Measurements from ENCODE around the gene PEX7.
A peak's percentile ranks its signal among the peaks of the same experiment; 100 is the strongest.

Gene PEX7

DNA sequence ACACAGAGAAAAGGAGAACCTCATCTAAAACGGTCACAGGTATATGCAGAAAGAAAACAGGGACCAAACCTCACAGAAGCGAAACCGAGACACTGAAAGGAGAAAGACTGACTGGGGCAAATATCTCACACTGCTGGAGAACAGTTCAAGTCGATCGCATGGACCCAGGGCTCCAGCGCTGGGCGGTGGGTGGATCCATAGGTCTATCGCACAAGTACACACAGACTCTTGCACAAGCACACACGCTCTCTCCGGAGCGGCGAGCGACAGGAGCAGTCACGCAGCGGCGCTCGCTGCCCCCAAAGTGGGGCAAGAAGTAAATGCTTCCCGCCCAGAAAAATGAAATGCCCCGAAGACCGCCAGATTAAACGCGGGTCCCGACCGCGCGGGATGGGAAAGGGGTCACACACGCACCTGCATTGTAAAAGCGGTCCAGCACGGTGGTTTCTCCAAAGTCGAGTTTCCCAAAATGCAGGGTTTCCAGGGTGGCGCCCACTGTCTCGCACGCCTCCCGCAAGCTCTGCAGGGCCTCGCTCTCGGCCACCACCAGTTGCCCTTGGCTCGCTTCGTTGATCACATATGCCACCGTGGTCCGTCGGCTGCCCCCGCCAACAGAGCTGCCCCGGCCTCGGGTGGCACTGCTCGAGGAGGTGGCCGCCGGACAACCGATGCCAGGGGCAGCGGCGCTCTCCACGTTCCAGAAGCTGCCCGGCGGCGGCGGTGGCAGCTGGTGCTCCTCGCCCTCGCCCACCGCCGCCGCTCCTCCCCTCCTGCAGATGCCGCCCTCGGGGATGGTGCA is 30.9 kb upstream of the PEX7 start:
- H3K9ac ChIP-seq (ENCODE audit: low read depth, low read length): no peak overlapping the region
- H3K4me1 ChIP-seq (ENCODE audit: control insufficient read depth, insufficient read depth, low read length): peaks cover 4% of the 10 kb centered on the region; the same call in 1 of the 2 replicates
- no peaks in the 10 kb centered on the region for H3K36me3 ChIP-seq (ENCODE audit: control insufficient read depth, insufficient read depth, low read length)
- H3K27ac ChIP-seq (ENCODE audit: low read depth, low read length): no peak overlapping the region
- H3K9me3 ChIP-seq (ENCODE audit: control insufficient read depth, insufficient read depth, low read length): no peaks in the 10 kb centered on the region
- H3K27me3 ChIP-seq (ENCODE audit: control insufficient read depth, insufficient read depth, low read length): peaks cover 44% of the 10 kb centered on the region
- H3K4me3 ChIP-seq (ENCODE audit: low read depth, low read length): peak overlapping the region; percentile 89

DNA sequence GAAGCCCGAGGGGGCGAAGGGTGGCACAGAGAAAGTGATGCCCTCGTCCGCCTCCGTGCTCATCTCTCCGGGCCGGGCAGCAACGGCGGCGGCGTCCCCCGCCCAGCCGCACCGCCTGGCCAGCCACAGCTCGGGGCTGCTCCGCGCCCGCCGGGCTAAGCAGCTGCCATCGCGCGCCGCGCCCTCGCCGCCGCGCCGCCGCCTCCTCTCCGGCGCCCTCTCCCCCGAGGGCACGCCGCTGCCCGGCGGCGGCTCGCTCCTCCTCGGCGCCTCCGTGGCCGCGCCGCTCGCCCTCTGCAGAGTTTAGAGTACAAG is 30.3 kb upstream of the PEX7 start:
- H3K4me3 ChIP-seq (ENCODE audit: low read depth, low read length): peak overlapping the region; percentile 89
- no peaks in the 10 kb centered on the region for H3K36me3 ChIP-seq (ENCODE audit: control insufficient read depth, insufficient read depth, low read length)
- H3K9me3 ChIP-seq (ENCODE audit: control insufficient read depth, insufficient read depth, low read length): no peaks in the 10 kb centered on the region
- peaks cover 4% of the 10 kb centered on the region; the same call in 1 of the 2 replicates for H3K4me1 ChIP-seq (ENCODE audit: control insufficient read depth, insufficient read depth, low read length)
- no peak overlapping the region for H3K27ac ChIP-seq (ENCODE audit: low read depth, low read length)
- peak overlapping the region; percentile 29; the same call in 1 of the 2 replicates for H3K9ac ChIP-seq (ENCODE audit: low read depth, low read length)
- H3K27me3 ChIP-seq (ENCODE audit: control insufficient read depth, insufficient read depth, low read length): peaks cover 44% of the 10 kb centered on the region

DNA sequence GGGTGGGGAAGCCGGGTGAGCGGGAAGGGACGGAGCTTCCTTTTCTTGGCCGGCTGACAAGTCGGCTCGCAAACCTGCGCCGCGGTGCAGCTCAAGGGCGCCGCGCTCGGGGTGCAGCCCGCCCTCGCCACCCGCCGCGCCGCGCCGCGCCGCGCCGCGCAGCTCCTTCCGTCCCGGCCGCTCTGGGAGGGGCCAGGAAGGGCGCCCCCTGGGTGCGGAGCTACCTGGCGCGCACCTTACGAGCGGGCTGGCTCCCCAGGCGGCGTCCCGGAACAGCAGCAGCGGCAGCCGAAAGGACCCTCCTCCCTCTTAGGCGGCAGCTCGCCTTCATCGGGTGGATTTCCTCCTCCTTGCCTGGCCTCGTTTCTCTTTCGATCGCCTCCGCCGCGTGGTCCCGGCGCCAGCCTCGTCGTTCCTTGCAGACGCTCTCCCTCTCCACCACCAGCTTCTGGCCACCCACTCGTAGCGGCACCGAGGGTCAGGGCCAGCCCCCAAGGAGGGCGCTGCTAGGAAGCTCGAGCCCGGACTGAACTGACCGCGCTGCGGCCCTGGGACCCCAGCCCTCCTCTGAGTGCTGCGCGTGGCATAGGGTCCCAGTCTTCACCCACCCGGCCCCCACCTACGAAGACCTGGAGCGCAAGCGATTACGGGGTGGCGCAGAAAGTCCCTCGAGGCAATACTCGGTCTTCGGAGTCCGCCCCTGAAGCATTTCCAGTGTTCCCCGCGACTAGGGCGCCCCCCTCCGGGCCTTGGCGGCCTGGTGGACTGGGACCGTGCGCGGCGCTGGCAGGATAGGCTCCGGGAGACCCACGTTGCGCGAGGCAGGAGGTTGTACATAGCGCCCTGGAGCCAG is 29.8 kb upstream of the PEX7 start, which contains the start of gene MAP3K5:
Gene MAP3K5 (minus strand): TSS at position 68 of the 853 bp plus-strand sequence. CDS start 320 bp downstream, outside the sequence.
- Histone ChIP-seq H3K9ac (ENCODE audit: low read depth, low read length) (peak within 1 kb of the TSS; percentile 29), H3K4me3 (ENCODE audit: low read depth, low read length) (peak within 1 kb of the TSS; percentile 89), H3K4me1 (ENCODE audit: control insufficient read depth, insufficient read depth, low read length) (peaks cover 4% of the 10 kb centered on the region; the same call in 1 of the 2 replicates), H3K36me3 (ENCODE audit: control insufficient read depth, insufficient read depth, low read length) (no peaks in the 10 kb centered on the region), H3K27me3 (ENCODE audit: control insufficient read depth, insufficient read depth, low read length) (peaks cover 44% of the 10 kb centered on the region), H3K27ac (ENCODE audit: low read depth, low read length) (no peak within 1 kb of the TSS), H3K9me3 (ENCODE audit: control insufficient read depth, insufficient read depth, low read length) (no peaks in the 10 kb centered on the region)

DNA sequence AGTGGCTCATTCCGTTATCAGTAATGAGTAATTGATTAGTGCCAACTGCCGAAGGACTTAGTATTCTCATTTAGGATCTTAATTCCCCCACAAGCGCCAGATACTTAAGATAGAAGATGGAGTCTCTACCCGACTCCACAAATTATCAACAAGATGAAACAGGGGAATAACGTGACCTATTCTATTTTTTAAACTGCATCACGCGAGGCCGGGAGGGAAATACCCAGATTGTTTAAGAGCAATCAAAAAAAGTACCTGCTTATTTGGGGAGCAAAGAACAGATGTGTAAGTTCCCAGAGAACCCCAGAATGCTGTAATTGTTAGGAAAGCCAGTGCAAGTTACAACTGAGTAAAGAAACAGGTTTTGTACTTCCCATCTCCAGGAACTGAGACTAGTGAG is 29.0 kb upstream of the PEX7 start:
- peak overlapping the region; percentile 89 for H3K4me3 ChIP-seq (ENCODE audit: low read depth, low read length)
- H3K9ac ChIP-seq (ENCODE audit: low read depth, low read length): no peak overlapping the region
- H3K9me3 ChIP-seq (ENCODE audit: control insufficient read depth, insufficient read depth, low read length): no peaks in the 10 kb centered on the region
- peaks cover 44% of the 10 kb centered on the region for H3K27me3 ChIP-seq (ENCODE audit: control insufficient read depth, insufficient read depth, low read length)
- H3K36me3 ChIP-seq (ENCODE audit: control insufficient read depth, insufficient read depth, low read length): no peaks in the 10 kb centered on the region
- no peak overlapping the region for H3K27ac ChIP-seq (ENCODE audit: low read depth, low read length)
- H3K4me1 ChIP-seq (ENCODE audit: control insufficient read depth, insufficient read depth, low read length): peaks cover 4% of the 10 kb centered on the region; the same call in 1 of the 2 replicates

DNA sequence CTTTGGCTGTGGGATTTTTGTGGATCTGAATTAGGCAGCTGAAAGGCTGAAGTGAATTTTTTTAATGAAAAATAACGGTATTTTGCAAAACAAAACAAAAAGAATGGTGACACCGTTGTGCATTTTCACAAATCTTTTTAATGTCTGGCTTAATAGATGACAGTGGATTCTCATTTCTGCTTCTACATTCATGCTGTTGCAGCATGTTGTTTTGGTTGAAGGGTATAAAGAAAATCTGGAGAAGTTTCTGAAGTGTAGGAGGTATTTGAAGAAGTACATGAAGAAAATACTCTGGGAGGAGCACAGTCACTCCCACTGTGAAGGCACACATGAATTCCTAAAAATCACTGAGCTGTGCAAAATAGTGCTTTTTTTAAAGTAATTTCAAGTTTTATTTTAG is 27.0 kb upstream of the PEX7 start:
- Histone ChIP-seq H3K9me3 (ENCODE audit: control insufficient read depth, insufficient read depth, low read length) (no peaks in the 10 kb centered on the region), H3K36me3 (ENCODE audit: control insufficient read depth, insufficient read depth, low read length) (no peaks in the 10 kb centered on the region), H3K9ac (ENCODE audit: low read depth, low read length) (no peak overlapping the region), H3K27ac (ENCODE audit: low read depth, low read length) (no peak overlapping the region), H3K4me3 (ENCODE audit: low read depth, low read length) (no peak overlapping the region), H3K4me1 (ENCODE audit: control insufficient read depth, insufficient read depth, low read length) (peaks cover 4% of the 10 kb centered on the region; the same call in 1 of the 2 replicates), H3K27me3 (ENCODE audit: control insufficient read depth, insufficient read depth, low read length) (peaks cover 35% of the 10 kb centered on the region)

DNA sequence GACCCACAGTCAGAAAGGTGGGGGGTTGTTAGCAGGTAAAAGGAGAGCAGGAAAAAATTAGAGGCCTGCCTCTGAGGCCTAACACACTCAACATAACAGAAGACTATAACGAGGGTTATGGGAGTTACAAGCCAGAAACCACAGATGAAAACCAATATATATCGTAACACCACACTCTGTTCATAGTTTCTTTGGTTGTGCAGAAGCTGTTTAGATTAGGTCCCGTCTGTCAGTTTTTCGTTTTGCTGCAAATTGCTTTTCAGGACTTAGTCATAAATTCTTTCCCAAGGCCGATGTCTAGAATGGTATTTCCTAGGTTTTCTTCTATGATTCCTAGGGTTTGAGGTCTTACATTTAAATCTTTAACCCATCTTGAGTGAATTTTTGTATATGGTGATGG is 26.4 kb upstream of the PEX7 start:
- no peak overlapping the region for H3K4me3 ChIP-seq (ENCODE audit: low read depth, low read length)
- H3K4me1 ChIP-seq (ENCODE audit: control insufficient read depth, insufficient read depth, low read length): peaks cover 2% of the 10 kb centered on the region; the same call in 1 of the 2 replicates
- no peak overlapping the region for H3K9ac ChIP-seq (ENCODE audit: low read depth, low read length)
- H3K27ac ChIP-seq (ENCODE audit: low read depth, low read length): no peak overlapping the region
- no peaks in the 10 kb centered on the region for H3K36me3 ChIP-seq (ENCODE audit: control insufficient read depth, insufficient read depth, low read length)
- H3K27me3 ChIP-seq (ENCODE audit: control insufficient read depth, insufficient read depth, low read length): peaks cover 29% of the 10 kb centered on the region
- H3K9me3 ChIP-seq (ENCODE audit: control insufficient read depth, insufficient read depth, low read length): no peaks in the 10 kb centered on the region

DNA sequence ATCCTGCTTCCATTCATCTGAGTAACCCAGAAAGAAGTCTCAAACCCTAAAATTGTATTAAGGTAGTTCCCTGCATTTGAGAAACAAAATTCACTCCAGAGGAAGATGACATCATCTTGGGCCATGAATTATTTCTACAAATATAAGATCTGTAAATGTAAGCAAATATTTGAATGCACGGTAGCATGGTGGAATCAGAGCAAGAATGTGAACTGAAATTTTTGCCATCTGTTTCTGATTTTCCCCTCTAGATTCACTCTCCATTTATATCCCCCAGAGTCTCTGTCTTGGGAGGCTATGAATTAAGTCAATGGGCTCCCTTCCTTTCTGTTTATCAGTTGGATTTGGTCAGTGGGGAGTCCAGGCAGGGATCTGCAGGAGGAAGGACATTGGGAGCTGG is 24.3 kb upstream of the PEX7 start:
- H3K27ac ChIP-seq (ENCODE audit: low read depth, low read length): no peak overlapping the region

DNA sequence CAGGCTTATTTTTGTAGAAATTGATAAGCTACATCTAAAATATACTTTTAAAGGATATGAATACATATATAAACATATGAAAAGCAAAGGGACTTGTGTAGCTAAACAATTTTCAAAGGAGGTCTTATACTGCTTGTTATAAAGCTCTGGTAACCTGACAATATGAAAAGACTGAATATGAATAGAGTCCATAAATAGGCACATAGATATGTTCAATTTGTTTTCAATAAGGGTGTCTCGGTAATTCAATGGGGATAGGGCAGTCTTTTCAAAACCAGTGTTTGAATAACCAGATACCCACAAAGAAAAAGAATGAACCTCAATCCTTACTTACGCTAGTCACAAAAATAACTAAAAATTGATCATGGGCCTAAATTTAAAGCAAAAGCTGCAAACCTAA is 20.8 kb upstream of the PEX7 start:
- no peaks in the 10 kb centered on the region for H3K27me3 ChIP-seq (ENCODE audit: control insufficient read depth, insufficient read depth, low read length)
- H3K9ac ChIP-seq (ENCODE audit: low read depth, low read length): no peak overlapping the region
- H3K4me3 ChIP-seq (ENCODE audit: low read depth, low read length): no peak overlapping the region
- no peaks in the 10 kb centered on the region for H3K9me3 ChIP-seq (ENCODE audit: control insufficient read depth, insufficient read depth, low read length)
- H3K36me3 ChIP-seq (ENCODE audit: control insufficient read depth, insufficient read depth, low read length): no peaks in the 10 kb centered on the region
- H3K27ac ChIP-seq (ENCODE audit: low read depth, low read length): no peak overlapping the region
- no peaks in the 10 kb centered on the region for H3K4me1 ChIP-seq (ENCODE audit: control insufficient read depth, insufficient read depth, low read length)

More for the DNA sequence above, 24.3 kb upstream of the PEX7 start:
- Histone ChIP-seq H3K27me3 (ENCODE audit: control insufficient read depth, insufficient read depth, low read length) (peaks cover 9% of the 10 kb centered on the region), H3K9me3 (ENCODE audit: control insufficient read depth, insufficient read depth, low read length) (no peaks in the 10 kb centered on the region), H3K4me3 (ENCODE audit: low read depth, low read length) (no peak overlapping the region), H3K9ac (ENCODE audit: low read depth, low read length) (no peak overlapping the region), H3K4me1 (ENCODE audit: control insufficient read depth, insufficient read depth, low read length) (no peaks in the 10 kb centered on the region), H3K36me3 (ENCODE audit: control insufficient read depth, insufficient read depth, low read length) (no peaks in the 10 kb centered on the region)

DNA sequence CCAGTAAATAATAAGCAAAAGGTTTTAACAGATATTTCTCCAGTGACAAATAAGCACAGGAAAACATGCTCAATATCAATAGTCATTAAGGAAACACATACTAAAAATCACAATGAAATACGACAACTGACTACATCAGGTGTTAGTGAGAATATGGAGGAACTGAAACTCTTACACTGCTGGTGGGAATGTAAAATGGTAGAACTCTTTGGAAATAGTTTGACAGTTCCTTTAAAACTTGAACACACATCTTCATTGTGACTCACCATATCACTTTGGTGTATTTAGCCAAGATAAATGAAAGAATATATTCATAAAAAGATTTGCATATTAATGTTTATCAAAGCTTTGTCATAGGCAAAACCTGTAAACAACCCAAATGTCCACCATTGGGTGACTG is 18.8 kb upstream of the PEX7 start:
- Histone ChIP-seq H3K36me3 (ENCODE audit: control insufficient read depth, insufficient read depth, low read length) (no peaks in the 10 kb centered on the region), H3K27ac (ENCODE audit: low read depth, low read length) (no peak overlapping the region), H3K4me3 (ENCODE audit: low read depth, low read length) (no peak overlapping the region), H3K4me1 (ENCODE audit: control insufficient read depth, insufficient read depth, low read length) (no peaks in the 10 kb centered on the region), H3K9me3 (ENCODE audit: control insufficient read depth, insufficient read depth, low read length) (no peaks in the 10 kb centered on the region), H3K9ac (ENCODE audit: low read depth, low read length) (no peak overlapping the region), H3K27me3 (ENCODE audit: control insufficient read depth, insufficient read depth, low read length) (no peaks in the 10 kb centered on the region)

DNA sequence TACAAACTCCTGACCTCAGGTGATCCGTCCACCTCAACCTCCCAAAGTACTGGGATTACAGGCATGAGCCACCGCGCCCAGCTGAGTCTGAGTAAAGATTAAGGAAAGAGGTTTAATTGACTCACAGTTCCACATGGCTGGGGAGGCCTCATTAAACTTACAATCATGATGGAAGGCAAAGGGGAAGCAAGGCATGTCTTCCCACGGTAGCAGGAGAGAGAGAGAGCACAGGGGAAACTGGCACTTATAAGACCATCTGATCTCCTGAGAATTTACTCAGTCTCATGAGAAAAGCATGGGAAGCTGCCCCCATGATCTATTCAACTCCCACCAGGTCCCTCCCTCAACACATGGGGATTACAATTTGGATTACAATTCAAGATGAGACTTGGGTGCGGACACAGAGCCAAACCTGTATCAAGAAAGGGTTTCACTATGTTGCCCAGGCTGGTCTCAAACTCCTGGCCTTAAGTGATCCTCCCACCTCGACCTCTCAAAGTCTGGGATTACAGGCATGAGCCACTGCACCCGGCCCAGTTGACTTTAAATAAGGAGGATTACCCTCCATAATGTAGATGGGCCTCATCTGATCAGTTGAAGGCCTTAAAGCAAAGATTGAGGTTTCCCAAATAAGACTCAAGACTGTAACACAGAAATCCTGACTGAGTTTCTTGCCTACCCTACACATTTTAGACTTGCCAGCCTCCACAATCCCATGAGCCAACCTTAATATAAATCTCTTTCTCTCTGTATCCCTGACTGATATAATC is 13.1 kb upstream of the PEX7 start:
- H3K4me1 ChIP-seq (ENCODE audit: control insufficient read depth, insufficient read depth, low read length): no peaks in the 10 kb centered on the region
- no peaks in the 10 kb centered on the region for H3K27me3 ChIP-seq (ENCODE audit: control insufficient read depth, insufficient read depth, low read length)

More for the DNA sequence above, 13.1 kb upstream of the PEX7 start:
- Histone ChIP-seq H3K27ac (ENCODE audit: low read depth, low read length) (no peak overlapping the region), H3K9ac (ENCODE audit: low read depth, low read length) (no peak overlapping the region), H3K9me3 (ENCODE audit: control insufficient read depth, insufficient read depth, low read length) (no peaks in the 10 kb centered on the region), H3K4me3 (ENCODE audit: low read depth, low read length) (no peak overlapping the region), H3K36me3 (ENCODE audit: control insufficient read depth, insufficient read depth, low read length) (no peaks in the 10 kb centered on the region)

Measured in HUES48 (cell line).